Ascending aorta (tissue), 2 donors: ENCODE data around the gene ATAD3C. TPM values are rescaled to one million over a fixed set of nuclear protein-coding genes. Genes with fewer than 3 reads are reported as not detected.

ENCODE experiments used
- DNase-seq, 2 donors: peaks; one replicate each; pipeline ENCODE4 v3.0.0-alpha.2; 2019; ENCODE audit warnings: low spot score in 2 of 2
- H3K27ac ChIP-seq, 2 donors: fragments of 200-600 bp; sonication (generic); one replicate each; pipeline ENCODE4 v1.5.1; 2016 to 2017; ENCODE audit warnings: mild to moderate bottlenecking in 1 of 2
- H3K27me3 ChIP-seq: fragments of 200-600 bp; sonication (generic); one replicate; pipeline ENCODE4 v1.5.1; 2017
- H3K36me3 ChIP-seq, 2 donors: fragments of 200-600 bp; sonication (generic); one replicate each; pipeline ENCODE4 v1.5.1; 2016
- H3K4me1 ChIP-seq, 2 donors: fragments of 200-600 bp; sonication (generic); one replicate each; pipeline ENCODE4 v1.5.1; 2016 to 2017; ENCODE audit warnings: mild to moderate bottlenecking in 1 of 2
- H3K4me3 ChIP-seq, 2 donors: fragments of 200-600 bp; sonication (generic); one replicate each; pipeline ENCODE4 v1.5.1; 2016 to 2017; ENCODE audit warnings: mild to moderate bottlenecking in 1 of 2
- H3K9me3 ChIP-seq, 2 donors: fragments of 200-600 bp; sonication (generic); one replicate each; pipeline ENCODE4 v1.5.1; 2016
- intact Hi-C: fragments of 100-400 bp; cut with DNase I; formaldehyde crosslinking; loops from one replicate; pipeline ENCODE4 v1.15.1; 2023
- total RNA-seq: library from RNA; depleted of rRNA; stranded (reverse); fragments of >200 nt; gene quantifications from one replicate; pipeline ENCODE4 v1.1.0, GENCODE V29; 2016
- TF ChIP-seq, protein P1 (sequence below), 3 experiments: fragments of 200-600 bp in 2 of 3; fragments of 450-650 bp in 1 of 3; sonication (generic) in 2 of 3; IDR thresholded peaks; one replicate each; pipeline ENCODE4 v1.5.1; 2016 to 2019; ENCODE audit warnings: antibody characterized with exemption in 3 of 3, mild to moderate bottlenecking in 1 of 3, moderate library complexity in 1 of 3

The ATAD3C gene
- total RNA-seq, 1 donor from 2014 or later = not detected

GRCh38 chr1:1429671-1430073 is 19.8 kb upstream of the ATAD3C start:
- DNase-seq = no peak
- no peak overlapping the region for H3K4me3 ChIP-seq
- H3K9me3 ChIP-seq = no peaks in the 10 kb centered on the region
- no peaks in the 10 kb centered on the region for H3K36me3 ChIP-seq
- intact Hi-C loops = no loop called here
- H3K4me1 ChIP-seq = peaks cover 11 to 19% of the 10 kb centered on the region in 2 donors
- peak overlapping the region; percentile 81 to 82 for H3K27ac ChIP-seq
- H3K27me3 ChIP-seq = no peaks in the 10 kb centered on the region
- TF ChIP-seq, protein P1, sequence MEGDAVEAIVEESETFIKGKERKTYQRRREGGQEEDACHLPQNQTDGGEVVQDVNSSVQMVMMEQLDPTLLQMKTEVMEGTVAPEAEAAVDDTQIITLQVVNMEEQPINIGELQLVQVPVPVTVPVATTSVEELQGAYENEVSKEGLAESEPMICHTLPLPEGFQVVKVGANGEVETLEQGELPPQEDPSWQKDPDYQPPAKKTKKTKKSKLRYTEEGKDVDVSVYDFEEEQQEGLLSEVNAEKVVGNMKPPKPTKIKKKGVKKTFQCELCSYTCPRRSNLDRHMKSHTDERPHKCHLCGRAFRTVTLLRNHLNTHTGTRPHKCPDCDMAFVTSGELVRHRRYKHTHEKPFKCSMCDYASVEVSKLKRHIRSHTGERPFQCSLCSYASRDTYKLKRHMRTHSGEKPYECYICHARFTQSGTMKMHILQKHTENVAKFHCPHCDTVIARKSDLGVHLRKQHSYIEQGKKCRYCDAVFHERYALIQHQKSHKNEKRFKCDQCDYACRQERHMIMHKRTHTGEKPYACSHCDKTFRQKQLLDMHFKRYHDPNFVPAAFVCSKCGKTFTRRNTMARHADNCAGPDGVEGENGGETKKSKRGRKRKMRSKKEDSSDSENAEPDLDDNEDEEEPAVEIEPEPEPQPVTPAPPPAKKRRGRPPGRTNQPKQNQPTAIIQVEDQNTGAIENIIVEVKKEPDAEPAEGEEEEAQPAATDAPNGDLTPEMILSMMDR (IDR thresholded peaks at IDR 0.05) = no peak

GRCh38 chr1:1430114-1430982 is 19.1 kb upstream of the ATAD3C start:
- H3K4me1 ChIP-seq = peaks cover 11 to 24% of the 10 kb centered on the region in 2 donors
- peak in 1 of 2 donors; percentile 75 for DNase-seq
- intact Hi-C loops = no loop called here
- H3K9me3 ChIP-seq = no peaks in the 10 kb centered on the region
- no peak overlapping the region for H3K4me3 ChIP-seq
- no peaks in the 10 kb centered on the region for H3K36me3 ChIP-seq
- TF ChIP-seq, protein P1 (IDR thresholded peaks at IDR 0.05) = peak in 1 of 3 experiments; percentile 15
- H3K27ac ChIP-seq = peak overlapping the region; percentile 81 to 82
- H3K27me3 ChIP-seq = no peaks in the 10 kb centered on the region

DNA sequence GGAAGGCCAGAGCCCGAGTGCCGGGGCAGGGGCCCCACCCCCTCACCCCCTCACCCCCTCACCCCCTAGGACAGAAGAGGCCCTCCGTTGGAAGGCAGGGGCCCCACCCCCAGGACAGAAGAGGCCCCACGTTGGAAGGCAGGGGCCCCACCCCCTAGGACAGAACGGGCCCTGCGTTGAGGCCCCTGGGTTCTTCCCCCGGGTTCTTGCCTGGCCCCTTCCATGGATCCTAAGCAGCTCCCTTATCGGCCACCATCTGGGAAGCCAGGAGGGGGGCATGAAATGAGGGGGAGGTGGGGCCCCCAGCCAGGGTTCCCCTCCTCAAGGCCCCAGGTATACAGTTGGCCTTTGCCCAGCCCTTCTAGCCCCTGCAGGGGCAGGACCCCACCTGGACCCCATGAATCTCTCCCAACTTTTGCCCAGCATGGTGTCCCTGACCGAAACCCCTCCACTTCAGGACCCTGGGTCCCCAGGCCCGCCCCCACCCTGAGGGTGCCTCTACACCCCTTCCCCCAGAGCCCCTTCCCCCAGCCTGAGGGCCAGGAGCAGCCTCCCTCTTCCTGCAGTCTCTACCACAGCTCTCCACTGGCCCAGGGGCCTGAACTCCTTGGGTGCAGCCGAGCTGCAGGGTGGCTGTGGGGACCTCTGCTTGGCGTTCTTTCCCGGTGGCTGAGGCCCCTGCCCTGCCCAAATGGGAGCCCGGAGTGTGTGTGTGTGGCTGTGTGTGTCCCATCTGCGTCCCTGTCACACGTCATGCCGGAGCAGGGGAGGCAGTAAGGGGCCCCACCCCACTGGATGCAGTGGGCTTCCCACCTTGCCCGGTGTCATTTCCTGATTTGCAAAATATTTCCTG is 18.3 kb upstream of the ATAD3C start:
- Histone ChIP-seq H3K36me3 (no peaks in the 10 kb centered on the region), H3K4me1 (peaks cover 16 to 28% of the 10 kb centered on the region in 2 donors), H3K27me3 (peaks cover 3% of the 10 kb centered on the region), H3K9me3 (no peaks in the 10 kb centered on the region), H3K4me3 (no peak overlapping the region), H3K27ac (peak overlapping the region; percentile 81 to 82)
- intact Hi-C loops = no loop called here
- DNase-seq = no peak
- TF ChIP-seq, protein P1 (IDR thresholded peaks at IDR 0.05) = no peak

- H3K27ac ChIP-seq = peak overlapping the region; percentile 81 to 82
These were observed 17.6 kb upstream of the ATAD3C start for GRCh38 chr1:1431845-1432273.

DNA sequence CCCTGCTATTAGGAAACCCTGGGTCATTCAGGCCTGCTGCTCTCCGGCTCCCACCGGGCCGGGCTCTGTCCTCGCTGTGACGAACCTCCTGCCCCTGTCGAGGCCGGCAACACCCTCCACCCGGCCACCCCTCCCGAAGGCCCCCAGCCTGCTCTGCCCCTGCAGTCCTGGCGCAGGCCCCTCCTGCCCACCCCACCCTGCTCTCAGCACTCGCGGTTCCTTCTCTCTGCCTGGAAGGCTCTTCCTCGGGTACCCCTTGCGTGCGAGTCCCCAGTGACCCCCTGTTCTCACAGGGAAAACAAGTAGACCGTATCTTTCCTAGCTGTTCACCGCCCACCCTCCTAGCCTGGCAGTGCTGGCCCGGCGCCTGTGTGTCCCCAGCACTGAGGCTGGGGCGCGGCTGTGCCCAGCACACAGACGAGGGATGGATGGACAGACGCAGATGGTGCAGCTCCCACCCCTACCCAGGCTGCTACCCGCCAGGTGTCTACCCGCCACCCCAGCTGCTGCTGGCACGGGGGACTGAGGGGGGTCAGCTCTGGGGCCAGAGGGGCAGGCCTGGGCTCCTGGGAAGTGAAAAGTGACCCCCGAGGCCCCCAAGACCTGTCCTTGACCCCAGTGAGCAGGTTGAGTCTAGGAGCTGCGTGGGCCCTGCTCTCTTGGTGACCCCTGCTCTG is 17.1 kb upstream of the ATAD3C start:
- H3K27me3 ChIP-seq = peaks cover 3% of the 10 kb centered on the region
- H3K4me1 ChIP-seq = peaks cover 18 to 34% of the 10 kb centered on the region in 2 donors
- H3K9me3 ChIP-seq = no peaks in the 10 kb centered on the region
- H3K4me3 ChIP-seq = no peak overlapping the region
- intact Hi-C loops = no loop called here
- DNase-seq = no peak
- H3K27ac ChIP-seq = peak overlapping the region; percentile 81 to 82
- TF ChIP-seq, protein P1 (IDR thresholded peaks at IDR 0.05) = no peak
- no peaks in the 10 kb centered on the region for H3K36me3 ChIP-seq

More at GRCh38 chr1:1431845-1432273, 17.6 kb upstream of the ATAD3C start:
- DNase-seq = no peak
- H3K27me3 ChIP-seq = peaks cover 3% of the 10 kb centered on the region
- no peak overlapping the region for H3K4me3 ChIP-seq
- no peaks in the 10 kb centered on the region for H3K36me3 ChIP-seq
- H3K4me1 ChIP-seq = peaks cover 18 to 34% of the 10 kb centered on the region in 2 donors
- TF ChIP-seq, protein P1 (IDR thresholded peaks at IDR 0.05) = no peak
- no peaks in the 10 kb centered on the region for H3K9me3 ChIP-seq
- intact Hi-C loops = no loop called here
